Naive thymus-derived CD8-positive, alpha-beta T cell (primary cell): ENCODE measurements around the gene MGAT4C. TPM values are rescaled to one million over a fixed set of nuclear protein-coding genes. Genes with fewer than 3 reads are reported as not detected.
"Not testable (repeated sequence)": the region's sequence is repeated elsewhere in the genome, so short reads cannot be mapped to it uniquely, and the experiment has no call there.

Experiments
- ATAC-seq, 2 donors: fragments of 150-1000 bp; cut with Tn5 transposase in 1 of 2; sonication (Bioruptor Pico), chemical (Tn5 transposase) in 1 of 2; 1 replicate in 1 of 2; 2 replicates in 1 of 2; pipeline ENCODE4 v1.10.0; 2021; ENCODE audit warnings: mild to moderate bottlenecking in 2 of 2, moderate library complexity in 2 of 2
- POLR2A ChIA-PET: fragments of 350-600 bp; sonication (Branson Sonifier 250); formaldehyde crosslinking; loops from one replicate; lab custom pipeline; 2021; ENCODE audit warnings: antibody characterized with exemption; lab: Charles Lee
- DNase-seq, 10 donors: peaks; one replicate each; pipeline versions ENCODE4 v3.0.0 to v3.0.0-alpha.2; 2020 to 2022
- H3K27ac Mint-ChIP-seq, 10 donors: one replicate each; pipeline ENCODE4 v1.8.0; 2020 to 2022; ENCODE audit warnings: mild to moderate bottlenecking in 10 of 10, mixed read lengths in 10 of 10, moderate library complexity in 4 of 10, inconsistent platforms in 1 of 10
- H3K27me3 Mint-ChIP-seq, 5 donors: one replicate each; pipeline ENCODE4 v1.8.0; 2021 to 2022; ENCODE audit warnings: mixed read lengths in 5 of 5
- H3K36me3 Mint-ChIP-seq, 3 donors: one replicate each; pipeline ENCODE4 v1.8.0; 2020 to 2022; ENCODE audit warnings: mixed read lengths in 3 of 3, mild to moderate bottlenecking in 2 of 3, inconsistent platforms in 1 of 3
- H3K4me1 Mint-ChIP-seq, 4 donors: one replicate each; pipeline ENCODE4 v1.8.0; 2021 to 2022; ENCODE audit warnings: mixed read lengths in 4 of 4
- H3K4me3 Mint-ChIP-seq, 10 donors: one replicate each; pipeline ENCODE4 v1.8.0; 2020 to 2022; ENCODE audit warnings: mild to moderate bottlenecking in 10 of 10, mixed read lengths in 10 of 10, moderate library complexity in 6 of 10, inconsistent platforms in 1 of 10
- H3K9me3 Mint-ChIP-seq, 9 donors: one replicate each; pipeline ENCODE4 v1.8.0; 2020 to 2022; ENCODE audit warnings: mixed read lengths in 9 of 9, mild to moderate bottlenecking in 3 of 9, inconsistent platforms in 1 of 9, moderate library complexity in 1 of 9
- polyA plus RNA-seq, 3 donors: library from polyadenylated mRNA; unstranded; fragments of 300-500 nt; fragmentation: Illumina TruSeq; gene quantifications; one replicate each; pipeline ENCODE4 v1.2.3, GENCODE V29; 2021
- total RNA-seq, 8 experiments: library from RNA in 2 of 8; stranded (reverse) in 2 of 8; gene quantifications; one replicate each; pipeline ENCODE4 v1.2.3 and lab custom pipeline; 2021 to 2026

Gene MGAT4C
- total and polyA plus RNA-seq, 5 experiments from 2014 or later = not detected

- no peaks in the 10 kb centered on the region for H3K27me3 Mint-ChIP-seq
- POLR2A ChIA-PET = no interaction called here
Measured at GRCh38 chr12:86081843-86082242, 174.3 kb downstream of the MGAT4C start.

GRCh38 chr12:86059052-86059451, 197.1 kb downstream of the MGAT4C start:
- H3K27me3 Mint-ChIP-seq, POLR2A ChIA-PET, ATAC-seq: not testable (repeated sequence)

More at GRCh38 chr12:86081843-86082242, 174.3 kb downstream of the MGAT4C start:
- Mint-ChIP-seq H3K4me3 (no peak overlapping the region), H3K4me1 (no peaks in the 10 kb centered on the region), H3K27ac (no peak overlapping the region), H3K9me3 (peaks cover 0 to 13% (median 2%) of the 10 kb centered on the region in 9 donors), H3K36me3 (no peaks in the 10 kb centered on the region)
- ATAC-seq (no peak), DNase-seq (no peak)

GRCh38 chr12:86057092-86057845, 198.9 kb downstream of the MGAT4C start:
- no peaks in the 10 kb centered on the region for H3K27me3 Mint-ChIP-seq
- no peak for DNase-seq
- no peak for ATAC-seq
- H3K9me3 Mint-ChIP-seq = peaks cover 0 to 10% (median 5%) of the 10 kb centered on the region in 9 donors
- H3K27ac Mint-ChIP-seq = no peak overlapping the region
- POLR2A ChIA-PET = no interaction called here
- H3K4me3 Mint-ChIP-seq = no peak overlapping the region
- no peaks in the 10 kb centered on the region for H3K36me3 Mint-ChIP-seq
- H3K4me1 Mint-ChIP-seq = no peaks in the 10 kb centered on the region

More at GRCh38 chr12:86059052-86059451, 197.1 kb downstream of the MGAT4C start:
- H3K4me3 Mint-ChIP-seq, H3K27ac Mint-ChIP-seq, H3K36me3 Mint-ChIP-seq, H3K4me1 Mint-ChIP-seq, DNase-seq: not testable (repeated sequence)
- peaks cover 0 to 23% (median 5%) of the 10 kb centered on the region in 9 donors for H3K9me3 Mint-ChIP-seq

- Mint-ChIP-seq H3K4me1 (no peaks in the 10 kb centered on the region), H3K27ac (no peak overlapping the region), H3K9me3 (peaks cover 0 to 7% (median 2%) of the 10 kb centered on the region in 9 donors), H3K27me3 (no peaks in the 10 kb centered on the region), H3K4me3 (no peak overlapping the region), H3K36me3 (no peaks in the 10 kb centered on the region)
- POLR2A ChIA-PET = no interaction called here
- no peak for DNase-seq
- ATAC-seq = no peak
Measured at GRCh38 chr12:86052921-86053320, 203.3 kb downstream of the MGAT4C start.

GRCh38 chr12:86050010-86050409, 206.2 kb downstream of the MGAT4C start:
- H3K9me3 Mint-ChIP-seq = peaks cover 0 to 13% (median 4%) of the 10 kb centered on the region in 9 donors
- peaks cover 0 to 7% (median 0%) of the 10 kb centered on the region in 3 donors for H3K36me3 Mint-ChIP-seq
- DNase-seq (no peak), ATAC-seq (no peak)
- no peak overlapping the region for H3K27ac Mint-ChIP-seq
- POLR2A ChIA-PET = no interaction called here
- H3K4me1 Mint-ChIP-seq = no peaks in the 10 kb centered on the region
- no peaks in the 10 kb centered on the region for H3K27me3 Mint-ChIP-seq
- no peak overlapping the region for H3K4me3 Mint-ChIP-seq

GRCh38 chr12:86044396-86044795, 211.8 kb downstream of the MGAT4C start:
- H3K9me3 Mint-ChIP-seq = peaks cover 8 to 40% (median 16%) of the 10 kb centered on the region in 9 donors
- POLR2A ChIA-PET = no interaction called here
- ATAC-seq = no peak
- peaks cover 0 to 3% (median 0%) of the 10 kb centered on the region in 5 donors for H3K27me3 Mint-ChIP-seq
- no peak overlapping the region for H3K4me3 Mint-ChIP-seq
- H3K4me1 Mint-ChIP-seq = no peaks in the 10 kb centered on the region
- no peak overlapping the region for H3K27ac Mint-ChIP-seq
- DNase-seq = no peak
- H3K36me3 Mint-ChIP-seq = peaks cover 0 to 23% (median 0%) of the 10 kb centered on the region in 3 donors

GRCh38 chr12:86042062-86042461, 214.1 kb downstream of the MGAT4C start:
- POLR2A ChIA-PET = no interaction called here
- Mint-ChIP-seq H3K27me3 (peaks cover 0 to 3% (median 0%) of the 10 kb centered on the region in 5 donors), H3K4me1 (no peaks in the 10 kb centered on the region), H3K4me3 (no peak overlapping the region), H3K9me3 (peaks cover under 1 to 64% (median 27%) of the 10 kb centered on the region in 9 donors), H3K36me3 (peaks cover 0 to 28% (median 0%) of the 10 kb centered on the region in 3 donors), H3K27ac (no peak overlapping the region)
- DNase-seq = no peak
- ATAC-seq = no peak

GRCh38 chr12:86018361-86018760, 237.8 kb downstream of the MGAT4C start:
- no peak for ATAC-seq
- Mint-ChIP-seq H3K9me3 (peaks cover 0 to 13% (median 2%) of the 10 kb centered on the region in 9 donors), H3K36me3 (no peaks in the 10 kb centered on the region), H3K4me1 (no peaks in the 10 kb centered on the region), H3K27me3 (no peaks in the 10 kb centered on the region), H3K4me3 (no peak overlapping the region), H3K27ac (no peak overlapping the region)
- POLR2A ChIA-PET = no interaction called here
- no peak for DNase-seq

- ATAC-seq = no peak
- Mint-ChIP-seq H3K4me1 (no peaks in the 10 kb centered on the region), H3K36me3 (no peaks in the 10 kb centered on the region), H3K9me3 (peaks cover 0 to 13% (median 2%) of the 10 kb centered on the region in 9 donors), H3K27ac (no peak overlapping the region), H3K27me3 (no peaks in the 10 kb centered on the region), H3K4me3 (no peak overlapping the region)
- DNase-seq = no peak
- POLR2A ChIA-PET = no interaction called here
Measured at GRCh38 chr12:86015026-86015425, 241.2 kb downstream of the MGAT4C start.

- Mint-ChIP-seq H3K27ac (no peak overlapping the region), H3K4me3 (no peak overlapping the region), H3K36me3 (no peaks in the 10 kb centered on the region), H3K9me3 (peaks cover 0 to 13% (median 6%) of the 10 kb centered on the region in 9 donors), H3K27me3 (no peaks in the 10 kb centered on the region), H3K4me1 (no peaks in the 10 kb centered on the region)
- ATAC-seq (no peak), DNase-seq (no peak)
- POLR2A ChIA-PET = no interaction called here
Measured at GRCh38 chr12:86006727-86007126, 249.5 kb downstream of the MGAT4C start.

GRCh38 chr12:85998074-85998473, 258.1 kb downstream of the MGAT4C start:
- Mint-ChIP-seq H3K36me3 (peaks cover 0 to 13% (median 0%) of the 10 kb centered on the region in 3 donors), H3K4me3 (no peak overlapping the region), H3K4me1 (no peaks in the 10 kb centered on the region), H3K27me3 (no peaks in the 10 kb centered on the region), H3K27ac (no peak overlapping the region), H3K9me3 (peaks cover 13 to 46% (median 26%) of the 10 kb centered on the region in 9 donors)
- no peak for DNase-seq
- no peak for ATAC-seq
- POLR2A ChIA-PET = no interaction called here

- H3K27me3 Mint-ChIP-seq = no peaks in the 10 kb centered on the region
- H3K27ac Mint-ChIP-seq = no peak overlapping the region
- no peak overlapping the region for H3K4me3 Mint-ChIP-seq
- ATAC-seq = no peak
- peaks cover 0 to 21% (median 0%) of the 10 kb centered on the region in 3 donors for H3K36me3 Mint-ChIP-seq
- no peak for DNase-seq
- H3K4me1 Mint-ChIP-seq = no peaks in the 10 kb centered on the region
- POLR2A ChIA-PET = no interaction called here
- H3K9me3 Mint-ChIP-seq = peaks cover 14 to 58% (median 34%) of the 10 kb centered on the region in 9 donors
Measured at GRCh38 chr12:85996280-85996679, 259.9 kb downstream of the MGAT4C start.

GRCh38 chr12:85993746-85994145, 262.4 kb downstream of the MGAT4C start:
- H3K4me3 Mint-ChIP-seq = no peak overlapping the region
- H3K27ac Mint-ChIP-seq = no peak overlapping the region
- no peaks in the 10 kb centered on the region for H3K27me3 Mint-ChIP-seq
- peaks cover 0 to 19% (median 0%) of the 10 kb centered on the region in 3 donors for H3K36me3 Mint-ChIP-seq
- ATAC-seq = no peak
- no peak for DNase-seq
- H3K9me3 Mint-ChIP-seq = peaks cover 7 to 53% (median 21%) of the 10 kb centered on the region in 9 donors
- POLR2A ChIA-PET = no interaction called here
- H3K4me1 Mint-ChIP-seq = no peaks in the 10 kb centered on the region
